WTC11 (cell line): ENCODE results near the gene LRRC8C.
"Not testable (repeated sequence)": the region's sequence is repeated elsewhere in the genome, so short reads cannot be mapped to it uniquely, and the experiment has no call there.

Experiments used
- CTCF ChIP-seq: fragments of 200-600 bp; IDR thresholded peaks from 2 replicates; pipeline ENCODE4 v1.8.0; 2022; ENCODE audit warnings: antibody characterized with exemption
- SP1 ChIP-seq: sonication (generic); formaldehyde crosslinking; conservative IDR thresholded peaks from 2 replicates; pipeline ENCODE4 v1.8.1; 2022; ENCODE audit warnings: missing genetic modification reagents
- USF2 ChIP-seq: sonication (generic); formaldehyde crosslinking; IDR thresholded peaks from 2 replicates; pipeline ENCODE4 v1.8.1; 2023; ENCODE audit warnings: mild to moderate bottlenecking, missing genetic modification reagents, moderate library complexity

GRCh38 chr1:89629600-89629999 lies 3.3 kb upstream of the LRRC8C start:
- not testable (repeated sequence) for TF ChIP-seq USF2 (CRISPR knock-in tag); CTCF; SP1
